ENCODE data around the gene CCSAP.
"Not testable (repeated sequence)": the region's sequence is repeated elsewhere in the genome, so short reads cannot be mapped to it uniquely, and the experiment has no call there.

CCSAP gene

GRCh38 chr1:229364207-229365065, 21.6 kb upstream of the CCSAP start:
- no peak for FAIRE-seq

GRCh38 chr1:229363723-229364122, 20.9 kb upstream of the CCSAP start:
- FAIRE-seq: no peak

GRCh38 chr1:229360420-229360819, 17.6 kb upstream of the CCSAP start:
- FAIRE-seq: no peak

GRCh38 chr1:229355661-229356060, 12.8 kb upstream of the CCSAP start:
- FAIRE-seq: no peak

GRCh38 chr1:229354226-229354625, 11.4 kb upstream of the CCSAP start:
- FAIRE-seq: no peak

GRCh38 chr1:229352975-229353374, 10.1 kb upstream of the CCSAP start:
- FAIRE-seq: no peak

GRCh38 chr1:229349463-229350385, 6.9 kb upstream of the CCSAP start:
- FAIRE-seq: no peak

GRCh38 chr1:229347528-229347927, 4.7 kb upstream of the CCSAP start:
- no peak for FAIRE-seq

GRCh38 chr1:229344937-229345684, 2.3 kb upstream of the CCSAP start:
- no peak for FAIRE-seq

- no peak for FAIRE-seq
Observed at GRCh38 chr1:229344139-229344538, 1.3 kb upstream of the CCSAP start.

- FAIRE-seq: no peak
Observed at GRCh38 chr1:229341774-229342655, 832 bp downstream of the CCSAP start.

- no peak for FAIRE-seq
Observed at GRCh38 chr1:229340496-229340895, 2.4 kb downstream of the CCSAP start.

- no peak for FAIRE-seq
Observed at GRCh38 chr1:229339520-229339919, 3.3 kb downstream of the CCSAP start.

- FAIRE-seq: no peak
Observed at GRCh38 chr1:229339086-229339485, 3.8 kb downstream of the CCSAP start.

GRCh38 chr1:229336345-229336744, 6.5 kb downstream of the CCSAP start:
- no peak for FAIRE-seq

- FAIRE-seq: no peak
Observed at GRCh38 chr1:229334716-229335115, 8.1 kb downstream of the CCSAP start.

GRCh38 chr1:229334269-229334668, 8.6 kb downstream of the CCSAP start:
- FAIRE-seq: no peak

GRCh38 chr1:229328598-229329362, 14.1 kb downstream of the CCSAP start:
- FAIRE-seq: no peak

GRCh38 chr1:229327765-229328164, 15.1 kb downstream of the CCSAP start:
- not testable (repeated sequence) for FAIRE-seq

- FAIRE-seq: no peak
Observed at GRCh38 chr1:229326601-229327000, 16.2 kb downstream of the CCSAP start.

- no peak for FAIRE-seq
Observed at GRCh38 chr1:229325853-229326487, 16.9 kb downstream of the CCSAP start.
